ENCODE data around the gene ATP1B3.

DNA sequence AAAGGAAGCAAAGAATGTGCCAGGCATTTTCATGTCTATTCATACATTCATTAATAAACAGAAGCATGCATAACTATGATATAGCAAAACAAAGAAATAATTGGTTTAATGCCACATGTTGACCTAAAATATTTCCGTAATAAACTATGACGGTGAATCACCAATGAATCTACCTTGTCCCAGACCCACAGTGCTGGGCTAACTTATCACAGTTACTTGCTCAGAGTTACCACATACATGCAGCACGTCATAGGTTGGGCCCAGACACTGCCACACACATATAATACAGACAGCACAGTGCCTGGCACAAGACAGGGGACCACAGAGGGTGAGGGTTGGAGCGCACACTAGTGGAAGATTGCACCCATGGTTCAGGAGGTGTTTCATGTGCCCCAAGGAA is 86.9 kb downstream of the ATP1B3 start:
- TF ChIP-seq, protein P1, sequence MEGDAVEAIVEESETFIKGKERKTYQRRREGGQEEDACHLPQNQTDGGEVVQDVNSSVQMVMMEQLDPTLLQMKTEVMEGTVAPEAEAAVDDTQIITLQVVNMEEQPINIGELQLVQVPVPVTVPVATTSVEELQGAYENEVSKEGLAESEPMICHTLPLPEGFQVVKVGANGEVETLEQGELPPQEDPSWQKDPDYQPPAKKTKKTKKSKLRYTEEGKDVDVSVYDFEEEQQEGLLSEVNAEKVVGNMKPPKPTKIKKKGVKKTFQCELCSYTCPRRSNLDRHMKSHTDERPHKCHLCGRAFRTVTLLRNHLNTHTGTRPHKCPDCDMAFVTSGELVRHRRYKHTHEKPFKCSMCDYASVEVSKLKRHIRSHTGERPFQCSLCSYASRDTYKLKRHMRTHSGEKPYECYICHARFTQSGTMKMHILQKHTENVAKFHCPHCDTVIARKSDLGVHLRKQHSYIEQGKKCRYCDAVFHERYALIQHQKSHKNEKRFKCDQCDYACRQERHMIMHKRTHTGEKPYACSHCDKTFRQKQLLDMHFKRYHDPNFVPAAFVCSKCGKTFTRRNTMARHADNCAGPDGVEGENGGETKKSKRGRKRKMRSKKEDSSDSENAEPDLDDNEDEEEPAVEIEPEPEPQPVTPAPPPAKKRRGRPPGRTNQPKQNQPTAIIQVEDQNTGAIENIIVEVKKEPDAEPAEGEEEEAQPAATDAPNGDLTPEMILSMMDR (conservative IDR thresholded peaks at IDR 0.05 in 1 of 2, IDR thresholded peaks at IDR 0.05 in 1 of 2; ENCODE audit: extremely low read depth in 1 of 2, insufficient read depth in 1 of 2, low read depth in 1 of 2, low read length in 2 of 2) = no peak
- TF ChIP-seq EZH2 (IDR thresholded peaks at IDR 0.05; ENCODE audit: borderline replicate concordance, low read length) = no peak
